Caco-2 (cell line): ENCODE measurements around the gene DDX28. TPM values are rescaled to one million over a fixed set of nuclear protein-coding genes. Genes with fewer than 3 reads are reported as not detected.

Source experiments
- BruUV-seq: library from RNA; stranded (reverse); fragments of 400-500 nt; replicated peaks from 2 replicates; lab custom pipeline; 2021; lab: Mats Ljungman, UMichigan
- CTCF ChIA-PET: fragments of 300-600 bp; sonication (Branson Sonifier 250); formaldehyde crosslinking; loops from one replicate; lab custom pipeline; 2022; ENCODE audit warnings: antibody characterized with exemption; lab: Charles Lee
- POLR2A ChIA-PET: fragments of 300-600 bp; sonication (Branson Sonifier 250); formaldehyde crosslinking; loops from one replicate; lab custom pipeline; 2022; ENCODE audit warnings: antibody characterized with exemption; lab: Charles Lee
- DNase-seq, 2 experiments: peaks; one replicate each; pipeline versions ENCODE4 v3.0.0 to v3.0.0-alpha.2; 2020 to 2022
- H3K27me3 ChIP-seq: replicated peaks from 2 replicates; pipeline ENCODE4 v1.6.0; 2011; ENCODE audit warnings: low read length; ENCODE audit not compliant: control insufficient read depth, insufficient read depth
- H3K36me3 ChIP-seq: 2 replicates; pipeline ENCODE4 v1.5.1; 2011; ENCODE audit warnings: low read length; ENCODE audit not compliant: control insufficient read depth, insufficient read depth
- H3K4me1 ChIP-seq: fragments of 250-450 bp; sonication (Bioruptor Pico); 2 replicates; pipeline ENCODE4 v1.5.1; 2020; ENCODE audit warnings: mild to moderate bottlenecking
- H3K4me3 ChIP-seq: 2 replicates; pipeline ENCODE4 v1.5.1; 2011; ENCODE audit warnings: low read depth, mild to moderate bottlenecking, control low read depth, low read length
- H3K9me3 ChIP-seq: fragments of 250-450 bp; sonication (Bioruptor Pico); 2 replicates; pipeline ENCODE4 v1.5.1; 2020; ENCODE audit warnings: mild to moderate bottlenecking, moderate library complexity
- H3K27ac Mint-ChIP-seq: one replicate; pipeline ENCODE4 v1.8.0; 2022; ENCODE audit warnings: mixed read lengths; ENCODE audit not compliant: unreplicated experiment
- H3K27me3 Mint-ChIP-seq: one replicate; pipeline ENCODE4 v1.8.0; 2022; ENCODE audit warnings: mixed read lengths; ENCODE audit not compliant: insufficient read depth, unreplicated experiment
- H3K36me3 Mint-ChIP-seq: one replicate; pipeline ENCODE4 v1.8.0; 2022; ENCODE audit warnings: mild to moderate bottlenecking, mixed read lengths; ENCODE audit not compliant: insufficient read depth, unreplicated experiment
- H3K4me1 Mint-ChIP-seq: one replicate; pipeline ENCODE4 v1.8.0; 2022; ENCODE audit warnings: low read depth, mixed read lengths; ENCODE audit not compliant: unreplicated experiment
- H3K4me3 Mint-ChIP-seq: one replicate; pipeline ENCODE4 v1.8.0; 2022; ENCODE audit warnings: mild to moderate bottlenecking, moderate library complexity, mixed read lengths; ENCODE audit not compliant: unreplicated experiment
- H3K9me3 Mint-ChIP-seq: one replicate; pipeline ENCODE4 v1.8.0; 2022; ENCODE audit warnings: mixed read lengths; ENCODE audit not compliant: unreplicated experiment
- CTCF ChIP-seq, 2 experiments: fragments of 200-600 bp in 1 of 2; IDR thresholded peaks; 1 replicate in 1 of 2; 2 replicates in 1 of 2; pipeline versions ENCODE4 v1.5.1 to v1.8.0; 2011 to 2022; ENCODE audit warnings: antibody characterized with exemption in 1 of 2, control low read depth in 1 of 2, inconsistent platforms in 1 of 2, low read depth in 1 of 2, low read length in 1 of 2, mild to moderate bottlenecking in 1 of 2, moderate library complexity in 1 of 2; ENCODE audit not compliant: insufficient read depth in 1 of 2, severe bottlenecking in 1 of 2, unreplicated experiment in 1 of 2
- intact Hi-C: fragments of 100-400 bp; cut with micrococcal nuclease; formaldehyde crosslinking; loops from one replicate; pipeline ENCODE4 v1.10.0; 2022; ENCODE audit not compliant: unreplicated experiment
- total RNA-seq: library from RNA; stranded (reverse); gene quantifications from 2 replicates; pipeline ENCODE4 v1.2.3, GENCODE V29; 2022

The DDX28 gene
- total RNA-seq, 1 experiment from 2014 or later: 17.1 TPM

GRCh38 chr16:68049449-68049848 is 26.4 kb upstream of the DDX28 start:
- TF ChIP-seq CTCF (IDR thresholded peaks at IDR 0.05; ENCODE audit: insufficient read depth in 1 of 2, low read depth in 1 of 2, low read length in 1 of 2, severe bottlenecking in 1 of 2, unreplicated experiment in 1 of 2): no peak
- CTCF ChIA-PET: no interaction called here
- Mint-ChIP-seq H3K27ac (no peak overlapping the region), H3K4me3 (no peak overlapping the region), H3K4me1 (no peaks in the 10 kb centered on the region), H3K9me3 (no peaks in the 10 kb centered on the region), H3K36me3 (peaks cover 30% of the 10 kb centered on the region), H3K27me3 (no peaks in the 10 kb centered on the region)
- Histone ChIP-seq H3K4me1 (no peaks in the 10 kb centered on the region), H3K27me3 (no peaks in the 10 kb centered on the region), H3K9me3 (no peaks in the 10 kb centered on the region), H3K4me3 (no peak overlapping the region), H3K36me3 (peaks cover 4% of the 10 kb centered on the region; the same call in 1 of the 2 replicates)
- intact Hi-C loops: no loop called here
- BruUV-seq: no TSS peak
- POLR2A ChIA-PET: no interaction called here
- DNase-seq: no peak

DNA sequence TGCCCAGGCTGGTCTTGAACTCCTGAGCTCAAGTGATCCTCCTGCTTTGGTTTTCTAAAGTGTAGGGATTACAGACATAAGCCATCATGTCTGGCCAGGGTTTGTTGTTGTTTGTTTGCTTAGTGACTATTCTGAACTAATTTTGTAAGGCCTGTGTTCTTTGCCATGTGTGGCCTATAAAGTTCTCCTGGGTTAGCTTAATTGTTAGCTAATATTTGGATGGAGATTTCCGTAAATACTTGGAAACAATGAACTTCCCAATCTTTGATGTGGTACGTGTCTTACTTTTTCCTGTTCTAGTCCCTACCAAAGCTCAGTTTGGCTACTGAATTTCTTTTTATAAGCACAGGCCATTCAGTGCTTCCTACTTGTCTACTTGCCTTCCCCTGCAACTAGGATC is 25.0 kb upstream of the DDX28 start:
- CTCF ChIA-PET: interaction anchor here (0.6 to 0.7 kb wide), 2 partner anchors 211 to 242 kb away, joined by 4 to 5 read pairs; partner anchors contain the start of gene RANBP10
- H3K36me3 ChIP-seq: no peaks in the 10 kb centered on the region; the same call in 1 of the 2 replicates
- Mint-ChIP-seq H3K4me3 (no peak overlapping the region), H3K36me3 (peaks cover 22% of the 10 kb centered on the region), H3K27me3 (no peaks in the 10 kb centered on the region), H3K4me1 (no peaks in the 10 kb centered on the region), H3K27ac (no peak overlapping the region), H3K9me3 (no peaks in the 10 kb centered on the region)
- intact Hi-C loops: no loop called here
- no peaks in the 10 kb centered on the region for H3K4me1 ChIP-seq
- BruUV-seq: no TSS peak
- POLR2A ChIA-PET: no interaction called here
- H3K27me3 ChIP-seq: no peaks in the 10 kb centered on the region
- no peaks in the 10 kb centered on the region for H3K9me3 ChIP-seq
- no peak overlapping the region for H3K4me3 ChIP-seq
- no peak for TF ChIP-seq CTCF (IDR thresholded peaks at IDR 0.05; ENCODE audit: insufficient read depth in 1 of 2, low read depth in 1 of 2, low read length in 1 of 2, severe bottlenecking in 1 of 2, unreplicated experiment in 1 of 2)
- no peak for DNase-seq

GRCh38 chr16:68046106-68046505 is 23.1 kb upstream of the DDX28 start:
- no peak for TF ChIP-seq CTCF (IDR thresholded peaks at IDR 0.05; ENCODE audit: insufficient read depth in 1 of 2, low read depth in 1 of 2, low read length in 1 of 2, severe bottlenecking in 1 of 2, unreplicated experiment in 1 of 2)
- H3K4me3 ChIP-seq: no peak overlapping the region
- no peak overlapping the region for H3K27ac Mint-ChIP-seq
- no peaks in the 10 kb centered on the region for H3K27me3 ChIP-seq
- intact Hi-C loops: no loop called here
- CTCF ChIA-PET: no interaction called here
- no peaks in the 10 kb centered on the region for H3K27me3 Mint-ChIP-seq
- no peaks in the 10 kb centered on the region for H3K4me1 ChIP-seq
- H3K9me3 Mint-ChIP-seq: no peaks in the 10 kb centered on the region
- no peaks in the 10 kb centered on the region for H3K4me1 Mint-ChIP-seq
- POLR2A ChIA-PET: no interaction called here
- H3K4me3 Mint-ChIP-seq: no peak overlapping the region
- no peaks in the 10 kb centered on the region for H3K9me3 ChIP-seq
- BruUV-seq: no TSS peak
- H3K36me3 Mint-ChIP-seq: peaks cover 14% of the 10 kb centered on the region
- no peaks in the 10 kb centered on the region; the same call in none of the 2 replicates for H3K36me3 ChIP-seq
- DNase-seq: no peak
